ENCODE measurements around the gene KLF15. TPM values are rescaled to one million over a fixed set of nuclear protein-coding genes. Genes with fewer than 3 reads are reported as not detected.

KLF15 gene
- total RNA-seq, 1 donor from 2014 or later: 0.67 TPM

GRCh38 chr3:126391631-126392030, 34.4 kb upstream of the KLF15 start:
- Histone ChIP-seq H3K4me3 (ENCODE audit: low read depth, low read length) (no peak overlapping the region), H3K36me3 (ENCODE audit: control insufficient read depth, insufficient read depth, low read length) (no peaks in the 10 kb centered on the region), H3K27me3 (ENCODE audit: control insufficient read depth, insufficient read depth, low read length) (peaks cover 39% of the 10 kb centered on the region)
- no peak for DNase-seq (ENCODE audit: low read depth)
- TF ChIP-seq, protein P1, sequence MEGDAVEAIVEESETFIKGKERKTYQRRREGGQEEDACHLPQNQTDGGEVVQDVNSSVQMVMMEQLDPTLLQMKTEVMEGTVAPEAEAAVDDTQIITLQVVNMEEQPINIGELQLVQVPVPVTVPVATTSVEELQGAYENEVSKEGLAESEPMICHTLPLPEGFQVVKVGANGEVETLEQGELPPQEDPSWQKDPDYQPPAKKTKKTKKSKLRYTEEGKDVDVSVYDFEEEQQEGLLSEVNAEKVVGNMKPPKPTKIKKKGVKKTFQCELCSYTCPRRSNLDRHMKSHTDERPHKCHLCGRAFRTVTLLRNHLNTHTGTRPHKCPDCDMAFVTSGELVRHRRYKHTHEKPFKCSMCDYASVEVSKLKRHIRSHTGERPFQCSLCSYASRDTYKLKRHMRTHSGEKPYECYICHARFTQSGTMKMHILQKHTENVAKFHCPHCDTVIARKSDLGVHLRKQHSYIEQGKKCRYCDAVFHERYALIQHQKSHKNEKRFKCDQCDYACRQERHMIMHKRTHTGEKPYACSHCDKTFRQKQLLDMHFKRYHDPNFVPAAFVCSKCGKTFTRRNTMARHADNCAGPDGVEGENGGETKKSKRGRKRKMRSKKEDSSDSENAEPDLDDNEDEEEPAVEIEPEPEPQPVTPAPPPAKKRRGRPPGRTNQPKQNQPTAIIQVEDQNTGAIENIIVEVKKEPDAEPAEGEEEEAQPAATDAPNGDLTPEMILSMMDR (IDR thresholded peaks at IDR 0.05; ENCODE audit: insufficient read depth, low read length, poor library complexity, severe bottlenecking): no peak

- Histone ChIP-seq H3K4me3 (ENCODE audit: low read depth, low read length) (no peak overlapping the region), H3K27me3 (ENCODE audit: control insufficient read depth, insufficient read depth, low read length) (peaks cover 37% of the 10 kb centered on the region), H3K36me3 (ENCODE audit: control insufficient read depth, insufficient read depth, low read length) (no peaks in the 10 kb centered on the region)
- DNase-seq (ENCODE audit: low read depth): no peak
- TF ChIP-seq, protein P1 (IDR thresholded peaks at IDR 0.05; ENCODE audit: insufficient read depth, low read length, poor library complexity, severe bottlenecking): no peak
Measured at GRCh38 chr3:126390751-126391150, 33.5 kb upstream of the KLF15 start.

- TF ChIP-seq, protein P1 (IDR thresholded peaks at IDR 0.05; ENCODE audit: insufficient read depth, low read length, poor library complexity, severe bottlenecking): no peak
Measured at GRCh38 chr3:126390201-126390600, 33.0 kb upstream of the KLF15 start.

GRCh38 chr3:126389794-126390146, 32.6 kb upstream of the KLF15 start:
- no peaks in the 10 kb centered on the region for H3K36me3 ChIP-seq (ENCODE audit: control insufficient read depth, insufficient read depth, low read length)
- DNase-seq (ENCODE audit: low read depth): no peak
- H3K4me3 ChIP-seq (ENCODE audit: low read depth, low read length): no peak overlapping the region
- TF ChIP-seq, protein P1 (IDR thresholded peaks at IDR 0.05; ENCODE audit: insufficient read depth, low read length, poor library complexity, severe bottlenecking): no peak
- H3K27me3 ChIP-seq (ENCODE audit: control insufficient read depth, insufficient read depth, low read length): peaks cover 29% of the 10 kb centered on the region

More at GRCh38 chr3:126390201-126390600, 33.0 kb upstream of the KLF15 start:
- Histone ChIP-seq H3K4me3 (ENCODE audit: low read depth, low read length) (no peak overlapping the region), H3K36me3 (ENCODE audit: control insufficient read depth, insufficient read depth, low read length) (no peaks in the 10 kb centered on the region), H3K27me3 (ENCODE audit: control insufficient read depth, insufficient read depth, low read length) (peaks cover 33% of the 10 kb centered on the region)
- DNase-seq (ENCODE audit: low read depth): no peak

DNA sequence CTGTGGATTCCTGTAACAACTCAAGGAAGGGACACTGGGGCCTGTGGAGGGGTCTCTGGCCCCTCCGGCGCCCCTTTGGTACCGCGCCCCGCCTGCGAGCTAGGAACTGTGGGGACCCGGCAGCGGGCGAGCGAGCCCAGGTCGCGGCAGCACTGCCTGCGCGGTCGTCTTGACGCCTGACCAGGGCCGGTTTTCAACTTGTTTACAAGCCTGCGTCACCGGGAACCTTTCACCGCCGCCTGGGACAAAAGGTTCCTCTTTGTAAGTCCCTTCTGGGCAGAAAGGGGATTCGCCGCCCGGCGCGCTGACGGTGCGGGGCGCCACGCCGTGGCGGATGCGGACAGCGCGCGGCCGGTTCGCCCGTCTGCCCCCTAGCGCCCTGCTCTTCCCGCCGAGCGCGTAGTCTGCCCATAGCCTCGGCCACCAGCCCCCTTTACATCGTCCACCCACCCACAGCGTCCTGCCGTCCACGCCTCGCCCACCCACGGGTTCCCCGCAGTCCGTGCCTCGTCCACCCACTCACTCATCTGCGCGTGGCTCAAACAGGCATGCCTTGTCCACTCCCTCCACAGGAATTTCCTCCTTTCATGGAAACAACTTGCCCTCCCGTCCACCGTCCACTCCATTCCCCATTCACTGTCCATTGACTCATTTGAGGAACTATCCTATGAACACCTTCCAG, 32.0 kb upstream of the KLF15 start:
- DNase-seq (ENCODE audit: low read depth): no peak
- Histone ChIP-seq H3K27me3 (ENCODE audit: control insufficient read depth, insufficient read depth, low read length) (peaks cover 24% of the 10 kb centered on the region), H3K4me3 (ENCODE audit: low read depth, low read length) (peak overlapping the region; percentile 16), H3K36me3 (ENCODE audit: control insufficient read depth, insufficient read depth, low read length) (no peaks in the 10 kb centered on the region)
- TF ChIP-seq, protein P1 (IDR thresholded peaks at IDR 0.05; ENCODE audit: insufficient read depth, low read length, poor library complexity, severe bottlenecking): peak; percentile 70

GRCh38 chr3:126381966-126382365, 24.8 kb upstream of the KLF15 start:
- DNase-seq (ENCODE audit: low read depth): no peak
- Histone ChIP-seq H3K4me3 (ENCODE audit: low read depth, low read length) (no peak overlapping the region), H3K36me3 (ENCODE audit: control insufficient read depth, insufficient read depth, low read length) (no peaks in the 10 kb centered on the region), H3K27me3 (ENCODE audit: control insufficient read depth, insufficient read depth, low read length) (no peaks in the 10 kb centered on the region)
- TF ChIP-seq, protein P1 (IDR thresholded peaks at IDR 0.05; ENCODE audit: insufficient read depth, low read length, poor library complexity, severe bottlenecking): no peak

All from kidney epithelial cell (primary cell).